Activated CD4-positive, CD25-positive, alpha-beta regulatory T cell (primary cell): ENCODE measurements around the gene TMEM39A.

Source experiments
- DNase-seq, 4 experiments: peaks; one replicate each; lab custom pipeline; 2025; lab: John Stamatoyannopoulos, UW

Gene TMEM39A

DNA sequence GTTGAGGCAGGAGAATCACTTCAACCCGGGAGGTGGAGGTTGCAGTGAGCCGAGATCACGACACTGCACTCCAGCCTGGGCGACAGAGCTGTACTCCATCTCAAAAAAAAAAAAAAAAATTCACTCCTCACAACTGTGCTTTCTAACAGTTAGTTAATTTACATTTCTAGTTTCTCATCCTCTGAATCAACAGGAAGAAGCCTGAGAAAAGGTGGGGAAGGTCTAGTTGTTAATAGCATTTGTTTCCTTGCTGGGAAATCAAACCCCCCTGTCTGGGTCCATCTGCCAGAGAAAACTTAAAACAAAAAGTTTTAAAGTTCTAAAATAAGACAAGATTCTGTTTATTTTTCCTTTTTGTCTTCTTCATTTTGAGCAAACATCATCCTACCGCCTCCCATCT is 62.3 kb downstream of the TMEM39A start:
- DNase-seq: no peak

DNA sequence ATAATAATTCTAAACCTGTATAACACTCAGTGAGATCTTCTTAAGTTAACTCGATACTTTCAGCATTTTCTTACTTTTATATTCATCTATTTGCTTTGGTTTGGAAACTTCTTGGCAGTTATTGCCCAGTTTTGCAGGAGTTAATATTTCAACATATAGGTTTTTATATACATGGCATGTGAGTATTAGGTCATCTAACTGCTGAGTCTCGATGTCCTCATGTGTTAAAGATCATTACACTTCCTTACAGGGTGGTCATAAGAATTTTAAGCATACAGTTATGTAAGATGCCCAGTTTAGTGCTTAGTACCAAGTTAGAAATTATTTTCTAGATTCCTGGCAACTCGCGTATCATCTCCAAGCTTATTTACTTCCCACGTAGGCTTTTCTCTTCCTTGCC is 62.9 kb downstream of the TMEM39A start:
- DNase-seq: no peak

DNA sequence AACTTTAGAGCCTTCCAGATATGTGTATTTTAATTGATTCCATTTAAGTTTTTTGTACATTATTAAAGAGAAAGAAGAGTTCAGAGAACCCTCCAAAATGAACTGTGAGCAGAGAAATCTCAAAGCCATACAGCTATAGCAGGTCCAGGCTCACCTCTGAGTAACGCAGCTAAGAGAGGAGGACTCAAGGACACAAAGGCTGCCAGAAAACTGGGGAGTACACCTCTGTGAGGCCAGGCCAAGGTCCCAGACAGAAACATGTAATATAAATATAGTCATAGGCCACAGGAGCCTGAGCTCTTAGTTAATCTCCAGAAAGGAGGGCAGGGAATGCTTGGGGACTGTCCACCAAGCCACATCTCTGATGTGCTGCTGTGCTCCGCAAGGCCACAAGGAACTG is 66.5 kb downstream of the TMEM39A start:
- DNase-seq: no peak

DNA sequence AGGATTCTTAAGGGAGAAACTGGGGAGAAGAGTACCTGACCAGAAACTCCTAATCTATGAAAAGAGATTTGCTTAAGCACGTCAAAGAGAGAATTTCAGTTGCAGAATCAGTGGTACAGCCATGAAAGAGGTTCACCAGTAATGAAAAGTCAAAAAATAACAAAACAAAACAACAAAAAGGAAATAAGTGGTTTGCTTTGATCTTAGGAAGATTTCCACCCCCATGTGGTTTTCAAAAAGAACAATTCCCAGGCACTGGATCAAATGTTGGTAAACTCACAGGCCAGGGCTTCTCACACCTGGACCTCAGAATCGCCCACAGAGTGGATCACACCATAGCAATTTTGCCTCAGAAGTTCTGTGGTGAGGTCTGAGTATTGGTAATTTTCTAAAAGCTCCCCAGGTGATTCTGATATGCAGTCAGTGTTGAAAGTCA is 67.5 kb downstream of the TMEM39A start:
- DNase-seq: no peak

DNA sequence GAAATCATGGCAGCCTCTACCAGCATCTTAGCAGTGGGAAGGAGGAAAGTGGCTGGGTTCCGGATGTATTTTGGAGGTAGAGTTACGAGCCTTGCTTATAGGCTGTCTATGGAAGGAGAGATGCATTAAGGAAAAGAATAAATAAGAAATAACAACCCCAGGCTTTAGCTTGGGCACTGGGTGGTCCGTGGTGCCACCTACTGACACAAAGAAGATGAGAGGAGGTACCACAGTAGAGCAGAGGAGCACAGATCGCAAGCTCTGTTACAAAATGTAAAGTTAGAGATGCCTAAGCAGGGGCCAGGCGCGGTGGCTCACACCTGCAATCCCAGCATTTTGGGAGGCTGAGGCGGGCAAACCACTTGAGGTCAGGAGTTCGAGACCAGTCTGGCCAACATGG is 74.8 kb downstream of the TMEM39A start:
- DNase-seq: no peak

DNA sequence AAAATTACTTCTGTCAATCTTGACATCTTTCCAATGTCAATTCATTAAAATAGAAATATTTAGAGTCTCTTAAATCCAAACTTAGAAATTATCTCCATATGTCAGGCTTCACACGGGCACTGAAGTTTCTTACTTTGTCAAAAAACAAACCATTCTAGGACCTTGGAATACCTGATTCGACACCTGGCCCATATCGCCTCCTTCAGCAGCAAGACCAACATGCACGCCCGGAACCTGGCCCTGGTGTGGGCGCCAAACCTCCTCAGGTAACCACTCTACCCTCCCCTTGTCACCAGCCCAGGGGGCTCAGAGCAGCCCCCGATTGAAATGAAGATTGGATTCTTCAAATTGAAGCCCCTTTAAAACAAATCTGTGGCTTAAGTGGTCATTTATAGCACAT is 81.3 kb downstream of the TMEM39A start:
- DNase-seq: no peak

DNA sequence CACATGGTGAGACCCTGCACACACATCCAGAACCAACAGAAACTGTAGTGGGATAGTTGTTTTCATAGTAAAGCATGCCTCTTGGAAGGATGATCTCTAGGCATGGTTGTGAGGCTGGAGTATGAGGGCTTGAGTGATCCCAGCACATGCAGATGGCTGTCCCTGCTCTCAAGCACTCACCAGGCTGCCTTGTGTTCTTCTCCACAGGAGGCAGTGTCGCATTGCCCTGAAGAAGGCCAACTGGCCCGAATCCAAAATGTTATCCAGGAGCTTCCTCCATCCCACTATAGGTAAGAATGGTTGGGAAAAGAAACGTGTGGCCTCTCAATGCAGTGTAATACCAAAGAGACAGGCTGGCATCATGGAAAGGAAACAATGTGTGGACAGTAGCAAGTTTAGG is 82.7 kb downstream of the TMEM39A start:
- no peak for DNase-seq
